HepG2 (cell line): ENCODE data around the gene ANAPC16. TPM values are rescaled to one million over a fixed set of nuclear protein-coding genes. Genes with fewer than 3 reads are reported as not detected.

Experiments
- ATF5 ChIP-seq: sonication (generic); formaldehyde crosslinking; IDR thresholded peaks from 2 replicates; pipeline ENCODE4 v1.4.0; 2020; ENCODE audit warnings: mild to moderate bottlenecking, low read depth, missing genetic modification reagents
- CAMTA2 ChIP-seq: sonication (generic); formaldehyde crosslinking; IDR thresholded peaks from 2 replicates; pipeline ENCODE4 v1.4.0; 2020; ENCODE audit warnings: mild to moderate bottlenecking, missing genetic modification reagents, borderline replicate concordance
- HOXD1 ChIP-seq: sonication (generic); formaldehyde crosslinking; IDR thresholded peaks from 2 replicates; pipeline ENCODE4 v1.5.0; 2020; ENCODE audit warnings: missing genetic modification reagents
- KLF16 ChIP-seq, 2 experiments: sonication (generic) in 1 of 2; formaldehyde crosslinking in 1 of 2; IDR thresholded peaks; 2 replicates each; pipeline versions ENCODE4 v1.6.1 to v1.8.0; 2016 to 2023; ENCODE audit warnings: missing genetic modification reagents in 2 of 2, missing compliant biosample characterization in 1 of 2
- KMT2A ChIP-seq: sonication (generic); formaldehyde crosslinking; IDR thresholded peaks from 2 replicates; pipeline ENCODE4 v1.4.0; 2020; ENCODE audit warnings: missing genetic modification reagents
- NFIC ChIP-seq: IDR thresholded peaks from 2 replicates; pipeline ENCODE4 v1.6.1; 2012; ENCODE audit warnings: mild to moderate bottlenecking, low read length, inconsistent platforms
- SP2 ChIP-seq: sonication (generic); formaldehyde crosslinking; IDR thresholded peaks from 2 replicates; pipeline ENCODE4 v1.5.1; 2020; ENCODE audit warnings: mild to moderate bottlenecking, missing genetic modification reagents
- THAP9 ChIP-seq: sonication (generic); formaldehyde crosslinking; IDR thresholded peaks from 2 replicates; pipeline ENCODE4; 2020; ENCODE audit warnings: missing genetic modification reagents, mild to moderate bottlenecking, borderline replicate concordance
- ZBTB20 ChIP-seq: sonication (generic); formaldehyde crosslinking; IDR thresholded peaks from 2 replicates; pipeline ENCODE4 v1.8.1; 2023; ENCODE audit warnings: missing genetic modification reagents, low read depth, mild to moderate bottlenecking, borderline replicate concordance
- ZBTB26 ChIP-seq: IDR thresholded peaks from 2 replicates; pipeline ENCODE4 v1.6.1; 2016; ENCODE audit warnings: missing compliant biosample characterization, missing genetic modification reagents, borderline replicate concordance
- ZFP37 ChIP-seq: sonication (generic); formaldehyde crosslinking; IDR thresholded peaks from 2 replicates; pipeline ENCODE4 v1.4.0; 2020; ENCODE audit warnings: missing genetic modification reagents, borderline replicate concordance
- ZMAT3 ChIP-seq: sonication (generic); formaldehyde crosslinking; conservative IDR thresholded peaks from 2 replicates; pipeline ENCODE4 v1.7.0; 2021; ENCODE audit warnings: missing genetic modification reagents
- ZNF136 ChIP-seq: sonication (generic); formaldehyde crosslinking; IDR thresholded peaks from 2 replicates; pipeline ENCODE4 v1.8.1; 2022; ENCODE audit warnings: low read depth, mild to moderate bottlenecking, moderate library complexity, missing genetic modification reagents
- ZNF230 ChIP-seq: sonication (generic); formaldehyde crosslinking; IDR thresholded peaks from 2 replicates; pipeline ENCODE4 v1.4.0; 2020; ENCODE audit warnings: mild to moderate bottlenecking, missing genetic modification reagents
- ZNF496 ChIP-seq: sonication (generic); formaldehyde crosslinking; IDR thresholded peaks from 2 replicates; pipeline ENCODE4 v1.8.1; 2023; ENCODE audit warnings: mild to moderate bottlenecking, moderate library complexity, missing genetic modification reagents; ENCODE audit not compliant: insufficient replicate concordance
- ZNF704 ChIP-seq: sonication (generic); formaldehyde crosslinking; IDR thresholded peaks from 2 replicates; pipeline ENCODE4 v1.8.1; 2023; ENCODE audit warnings: mild to moderate bottlenecking, inconsistent platforms, moderate library complexity, missing genetic modification reagents, borderline replicate concordance
- ZSCAN20 ChIP-seq: sonication (generic); formaldehyde crosslinking; IDR thresholded peaks from 2 replicates; pipeline ENCODE4 v1.4.0; 2020; ENCODE audit warnings: missing genetic modification reagents, mild to moderate bottlenecking, borderline replicate concordance
- ZUFSP ChIP-seq: sonication (generic); formaldehyde crosslinking; IDR thresholded peaks from 2 replicates; pipeline ENCODE4 v1.9.0; 2021; ENCODE audit warnings: missing genetic modification reagents, mild to moderate bottlenecking, borderline replicate concordance
- polyA plus RNA-seq, 8 experiments: library from polyadenylated mRNA; depleted of rRNA in 3 of 8; stranded (reverse) in 7 of 8; unstranded in 1 of 8; fragments of >200 nt; fragmentation: Illumina TruSeq in 4 of 8; extraction: Trizol in 4 of 8; gene quantifications; 2 replicates each; pipeline versions ENCODE4 v1.2.1 to v1.2.3, GENCODE V29; 2011 to 2016; ENCODE audit warnings: low read depth in 4 of 8, missing spikeins in 1 of 8, mixed read lengths in 1 of 8; ENCODE audit not compliant: insufficient read depth in 1 of 8
- total RNA-seq, 5 experiments: library from RNA; depleted of rRNA; stranded (reverse); fragments of >200 nt; fragmentation: Illumina TruSeq; extraction: Trizol; gene quantifications; 2 replicates each; pipeline ENCODE4 v1.2.3, GENCODE V29; 2016; ENCODE audit warnings: low read depth in 1 of 5

Gene ANAPC16
- total and polyA plus RNA-seq, 2 of the 13 experiments (the other 11 are each of a cell fraction or from before 2014, with no cell fraction given): 74.8 to 89.4 TPM

- TF ChIP-seq KMT2A (CRISPR knock-in tag) (peak; percentile 88), ZMAT3 (CRISPR knock-in tag) (no peak), ZSCAN20 (CRISPR knock-in tag) (no peak), ZUFSP (no peak), ZNF230 (peak; percentile 91), ZBTB20 (CRISPR knock-in tag) (peak; percentile 59; the same call in 1 of the 2 replicates), HOXD1 (CRISPR knock-in tag) (peak; percentile 69; the same call in 1 of the 2 replicates), KLF16 (CRISPR knock-in tag; IDR thresholded peaks at IDR 0.05) (peak in 1 of 2 experiments; percentile 73; a peak in 1 of 4 replicates), ZNF496 (CRISPR knock-in tag) (no peak), ZNF704 (peak; percentile 84), ZFP37 (CRISPR knock-in tag) (peak; percentile 82; the same call in 1 of the 2 replicates), ATF5 (CRISPR knock-in tag) (0 out of 2 replicates have a peak, but pooled peaks have one; percentile 38), NFIC (no peak), ZBTB26 (CRISPR knock-in tag) (0 out of 2 replicates have a peak, but pooled peaks have one; percentile 61), THAP9 (CRISPR knock-in tag) (peak; percentile 89), SP2 (CRISPR knock-in tag) (no peak), CAMTA2 (CRISPR knock-in tag) (no peak), ZNF136 (CRISPR knock-in tag) (peak; percentile 33; the same call in 1 of the 2 replicates)
These were observed at the start of gene ANAPC16, which contains the start of gene ASCC1 (continued) for GRCh38 chr10:72215611-72216549.
